ENCODE data around the gene TBX4. TPM values are rescaled to one million over a fixed set of nuclear protein-coding genes. Genes with fewer than 3 reads are reported as not detected.

TBX4 gene
- total and polyA plus RNA-seq, 2 of the 13 experiments (the other 11 are each of a cell fraction or from before 2014, with no cell fraction given), result 0.11 to 1.1 TPM

DNA sequence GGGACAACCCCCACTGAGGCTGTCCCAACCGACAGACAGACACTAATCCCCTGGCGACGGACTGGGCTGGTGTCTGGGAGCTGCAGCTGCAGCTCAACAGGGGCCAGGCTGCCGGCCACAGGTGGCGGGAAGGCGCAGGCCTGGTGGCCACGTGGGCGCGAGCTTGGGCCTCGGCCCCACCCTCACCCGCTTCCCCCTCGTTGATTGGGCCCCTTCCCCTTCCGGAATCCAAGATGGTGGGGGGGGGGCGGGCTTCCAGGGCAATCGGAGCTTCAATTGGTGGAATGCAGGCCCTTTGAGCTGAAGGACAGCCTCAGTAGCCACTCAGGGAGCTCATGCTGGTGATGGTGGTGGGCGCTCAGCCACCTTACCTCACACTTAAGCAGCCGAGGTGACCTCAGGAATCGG is 8.7 kb upstream of the TBX4 start:
- H3K79me2 ChIP-seq (ENCODE audit: insufficient read depth, low read length), result no peaks in the 10 kb centered on the region
- no peak for ATAC-seq
- H3K36me3 ChIP-seq (replicated peaks in 1 of 2; ENCODE audit: control insufficient read depth in 1 of 2, insufficient read depth in 2 of 2, low read length in 2 of 2), result no peaks in the 10 kb centered on the region
- intact Hi-C loops (cut with micrococcal nuclease; ENCODE audit: unreplicated experiment) (no loop called here), in situ Hi-C loops (cut with HindIII; ENCODE audit: extremely low pct_ligation_motif_present, low pct_unique_long_range_greater_than_20kb) (no loop called here)
- no peaks in the 10 kb centered on the region for H3K27me3 ChIP-seq (ENCODE audit: control insufficient read depth in 1 of 2, insufficient read depth in 2 of 2, low read length in 2 of 2)
- H3K9ac ChIP-seq (ENCODE audit: insufficient read depth, low read depth, low read length), result no peak overlapping the region
- no peak overlapping the region for H3K4me3 ChIP-seq (replicated peaks in 1 of 3; ENCODE audit: insufficient read depth in 1 of 3, low read depth in 2 of 3, low read length in 3 of 3)
- H4K20me1 ChIP-seq (ENCODE audit: insufficient read depth, low read length), result no peaks in the 10 kb centered on the region
- no peak for DNase-seq (ENCODE audit: low spot score)
- 96% methylated on average over 13 of the region's 18 CpGs for WGBS (ENCODE audit: low lambda C conversion rate)
- ChIA-PET POLR2A (interaction anchor here (1.4 kb wide), 1 partner anchor 17 kb away, joined by 5 read pairs; no protein-coding TSS in a partner anchor), CTCF (ENCODE audit: low intra/inter-chr PET ratio, low total read pairs) (no interaction called here)
- H3K4me2 ChIP-seq (ENCODE audit: low read depth, low read length), result no peak overlapping the region
- H3K4me1 ChIP-seq (ENCODE audit: insufficient read depth, low read length), result peaks cover 15% of the 10 kb centered on the region
- FAIRE-seq, result no peak
- no TSS peak for BruUV-seq (replicated peaks)
- H3K9me3 ChIP-seq (ENCODE audit: low read length), result no peaks in the 10 kb centered on the region
- H3K27ac ChIP-seq (ENCODE audit: extremely low read length, insufficient read depth, low read length), result no peak overlapping the region
- no peak overlapping the region for H2AFZ ChIP-seq (ENCODE audit: low read length)
- no peak for TF ChIP-seq POLR2AphosphoS5 (IDR thresholded peaks at IDR 0.05; ENCODE audit: low read depth, low read length)
- TF ChIP-seq NFYB (CRISPR knock-in tag; IDR thresholded peaks at IDR 0.05), result peak; percentile 54
- peak; percentile 49 for TF ChIP-seq NFYC (CRISPR knock-in tag; IDR thresholded peaks at IDR 0.05)
- TF ChIP-seq ZNF441 (CRISPR knock-in tag; IDR thresholded peaks at IDR 0.05; ENCODE audit: borderline replicate concordance), result no peak
- TF ChIP-seq THYN1 (CRISPR knock-in tag; IDR thresholded peaks at IDR 0.05; ENCODE audit: borderline replicate concordance, low read depth), result no peak
- TF ChIP-seq SP2 (CRISPR knock-in tag; IDR thresholded peaks at IDR 0.05), result peak; percentile 42; the same call in 1 of the 2 replicates
- TF ChIP-seq, protein P1, sequence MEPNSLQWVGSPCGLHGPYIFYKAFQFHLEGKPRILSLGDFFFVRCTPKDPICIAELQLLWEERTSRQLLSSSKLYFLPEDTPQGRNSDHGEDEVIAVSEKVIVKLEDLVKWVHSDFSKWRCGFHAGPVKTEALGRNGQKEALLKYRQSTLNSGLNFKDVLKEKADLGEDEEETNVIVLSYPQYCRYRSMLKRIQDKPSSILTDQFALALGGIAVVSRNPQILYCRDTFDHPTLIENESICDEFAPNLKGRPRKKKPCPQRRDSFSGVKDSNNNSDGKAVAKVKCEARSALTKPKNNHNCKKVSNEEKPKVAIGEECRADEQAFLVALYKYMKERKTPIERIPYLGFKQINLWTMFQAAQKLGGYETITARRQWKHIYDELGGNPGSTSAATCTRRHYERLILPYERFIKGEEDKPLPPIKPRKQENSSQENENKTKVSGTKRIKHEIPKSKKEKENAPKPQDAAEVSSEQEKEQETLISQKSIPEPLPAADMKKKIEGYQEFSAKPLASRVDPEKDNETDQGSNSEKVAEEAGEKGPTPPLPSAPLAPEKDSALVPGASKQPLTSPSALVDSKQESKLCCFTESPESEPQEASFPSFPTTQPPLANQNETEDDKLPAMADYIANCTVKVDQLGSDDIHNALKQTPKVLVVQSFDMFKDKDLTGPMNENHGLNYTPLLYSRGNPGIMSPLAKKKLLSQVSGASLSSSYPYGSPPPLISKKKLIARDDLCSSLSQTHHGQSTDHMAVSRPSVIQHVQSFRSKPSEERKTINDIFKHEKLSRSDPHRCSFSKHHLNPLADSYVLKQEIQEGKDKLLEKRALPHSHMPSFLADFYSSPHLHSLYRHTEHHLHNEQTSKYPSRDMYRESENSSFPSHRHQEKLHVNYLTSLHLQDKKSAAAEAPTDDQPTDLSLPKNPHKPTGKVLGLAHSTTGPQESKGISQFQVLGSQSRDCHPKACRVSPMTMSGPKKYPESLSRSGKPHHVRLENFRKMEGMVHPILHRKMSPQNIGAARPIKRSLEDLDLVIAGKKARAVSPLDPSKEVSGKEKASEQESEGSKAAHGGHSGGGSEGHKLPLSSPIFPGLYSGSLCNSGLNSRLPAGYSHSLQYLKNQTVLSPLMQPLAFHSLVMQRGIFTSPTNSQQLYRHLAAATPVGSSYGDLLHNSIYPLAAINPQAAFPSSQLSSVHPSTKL (CRISPR knock-in tag; IDR thresholded peaks at IDR 0.05), result no peak
- TF ChIP-seq, protein P2, sequence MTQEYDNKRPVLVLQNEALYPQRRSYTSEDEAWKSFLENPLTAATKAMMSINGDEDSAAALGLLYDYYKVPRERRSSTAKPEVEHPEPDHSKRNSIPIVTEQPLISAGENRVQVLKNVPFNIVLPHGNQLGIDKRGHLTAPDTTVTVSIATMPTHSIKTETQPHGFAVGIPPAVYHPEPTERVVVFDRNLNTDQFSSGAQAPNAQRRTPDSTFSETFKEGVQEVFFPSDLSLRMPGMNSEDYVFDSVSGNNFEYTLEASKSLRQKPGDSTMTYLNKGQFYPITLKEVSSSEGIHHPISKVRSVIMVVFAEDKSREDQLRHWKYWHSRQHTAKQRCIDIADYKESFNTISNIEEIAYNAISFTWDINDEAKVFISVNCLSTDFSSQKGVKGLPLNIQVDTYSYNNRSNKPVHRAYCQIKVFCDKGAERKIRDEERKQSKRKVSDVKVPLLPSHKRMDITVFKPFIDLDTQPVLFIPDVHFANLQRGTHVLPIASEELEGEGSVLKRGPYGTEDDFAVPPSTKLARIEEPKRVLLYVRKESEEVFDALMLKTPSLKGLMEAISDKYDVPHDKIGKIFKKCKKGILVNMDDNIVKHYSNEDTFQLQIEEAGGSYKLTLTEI (CRISPR knock-in tag; conservative IDR thresholded peaks at IDR 0.05), result no peak

Data from HepG2 (cell line).